HG03108 (cell line): ENCODE data around the gene KRTAP6-1.

Experiments used
- ATAC-seq: cut with Tn5 transposase; IDR thresholded peaks from one replicate; pipeline ENCODE4 v1.9.1; 2021; ENCODE audit warnings: moderate library complexity; ENCODE audit not compliant: unreplicated experiment

The KRTAP6-1 gene

DNA sequence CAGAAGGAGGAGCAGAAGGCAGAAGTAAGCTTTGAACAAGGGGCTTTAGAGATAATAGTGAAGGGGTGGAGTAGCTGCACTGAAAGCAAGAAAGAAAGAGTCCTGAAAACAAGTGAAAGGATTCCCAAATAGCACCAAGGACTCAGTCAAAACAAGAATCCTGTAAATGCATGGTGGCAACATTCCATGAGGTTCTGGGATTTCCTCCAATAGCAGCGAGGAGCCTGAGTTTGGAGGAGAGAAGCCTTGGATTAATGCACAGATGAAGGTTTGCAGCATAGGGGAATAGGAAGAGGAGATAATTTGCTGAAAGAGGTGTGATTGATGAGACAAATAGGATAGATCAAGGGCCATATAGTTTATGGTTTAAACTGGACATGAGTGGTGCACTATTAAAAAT lies 34.4 kb downstream of the KRTAP6-1 start:
- no peak for ATAC-seq

GRCh38 chr21:30577766-30578165 lies 36.0 kb downstream of the KRTAP6-1 start:
- no peak for ATAC-seq

DNA sequence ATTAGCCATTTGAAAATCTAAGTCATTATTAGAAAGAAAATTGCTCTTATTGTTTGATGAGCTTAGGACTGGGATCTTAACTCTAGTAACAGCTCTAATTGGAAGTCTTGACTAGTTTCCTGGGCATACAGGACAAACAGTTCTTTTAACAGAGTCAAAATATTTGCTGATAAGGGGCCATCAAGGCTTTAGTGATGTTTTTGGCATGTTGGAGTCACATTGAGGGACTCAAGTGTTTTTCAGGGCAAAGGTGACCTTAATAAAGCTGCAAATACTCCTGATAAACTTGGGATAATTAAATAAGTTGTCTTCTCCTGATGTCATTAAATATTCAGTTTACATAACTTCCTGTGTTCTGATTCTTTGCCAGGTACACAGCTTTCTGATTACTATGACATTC lies 46.1 kb downstream of the KRTAP6-1 start:
- no peak for ATAC-seq

DNA sequence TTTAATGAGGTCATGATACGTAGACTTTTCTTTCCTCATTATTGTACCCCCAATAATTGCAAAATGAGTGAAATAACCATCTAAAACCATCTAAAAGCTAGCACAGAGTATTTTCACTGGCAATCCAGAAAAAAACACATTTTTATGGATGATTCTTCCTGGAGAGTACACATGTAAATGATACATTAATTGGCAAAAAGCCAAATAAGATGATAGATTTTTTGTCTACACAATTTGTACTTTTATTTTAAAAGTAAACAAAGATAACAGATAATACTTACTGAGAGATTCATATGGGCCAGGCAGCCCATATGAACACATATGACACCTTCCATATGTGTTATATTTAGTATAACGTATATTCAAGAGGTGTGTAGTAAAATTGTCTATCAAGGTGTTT lies 50.1 kb downstream of the KRTAP6-1 start:
- no peak for ATAC-seq
